PFSK-1 (cell line): ENCODE results near the gene LPXN.

Experiments used
- FOXP2 ChIP-seq: optimal IDR thresholded peaks from 2 replicates; pipeline ENCODE3; 2011; ENCODE audit warnings: borderline replicate concordance, control low read depth, inconsistent platforms; ENCODE audit not compliant: insufficient read depth; ENCODE audit errors: extremely low read length, extremely low read depth
- POLR2AphosphoS5 ChIP-seq: IDR thresholded peaks from 2 replicates; pipeline ENCODE4 v1.6.1; 2012; ENCODE audit warnings: low read depth, mild to moderate bottlenecking, control low read depth, low read length, moderate library complexity
- SIN3A ChIP-seq: IDR thresholded peaks from 2 replicates; pipeline ENCODE4 v1.6.1; 2012; ENCODE audit warnings: mild to moderate bottlenecking, low read length, moderate library complexity, borderline replicate concordance; ENCODE audit not compliant: insufficient read depth
- TAF1 ChIP-seq: IDR thresholded peaks from 2 replicates; pipeline ENCODE4 v1.6.1; 2012; ENCODE audit warnings: low read length, control low read depth, borderline replicate concordance; ENCODE audit not compliant: insufficient read depth
- TF ChIP-seq, protein P1 (sequence below), 2 experiments: IDR thresholded peaks; 2 replicates each; pipeline versions ENCODE4 v1.6.1 to v1.8.0; 2011 to 2012; ENCODE audit warnings: low read depth in 2 of 2, low read length in 2 of 2, control low read depth in 1 of 2, inconsistent platforms in 1 of 2, mild to moderate bottlenecking in 1 of 2, moderate library complexity in 1 of 2; ENCODE audit not compliant: insufficient read depth in 1 of 2

The LPXN gene

DNA sequence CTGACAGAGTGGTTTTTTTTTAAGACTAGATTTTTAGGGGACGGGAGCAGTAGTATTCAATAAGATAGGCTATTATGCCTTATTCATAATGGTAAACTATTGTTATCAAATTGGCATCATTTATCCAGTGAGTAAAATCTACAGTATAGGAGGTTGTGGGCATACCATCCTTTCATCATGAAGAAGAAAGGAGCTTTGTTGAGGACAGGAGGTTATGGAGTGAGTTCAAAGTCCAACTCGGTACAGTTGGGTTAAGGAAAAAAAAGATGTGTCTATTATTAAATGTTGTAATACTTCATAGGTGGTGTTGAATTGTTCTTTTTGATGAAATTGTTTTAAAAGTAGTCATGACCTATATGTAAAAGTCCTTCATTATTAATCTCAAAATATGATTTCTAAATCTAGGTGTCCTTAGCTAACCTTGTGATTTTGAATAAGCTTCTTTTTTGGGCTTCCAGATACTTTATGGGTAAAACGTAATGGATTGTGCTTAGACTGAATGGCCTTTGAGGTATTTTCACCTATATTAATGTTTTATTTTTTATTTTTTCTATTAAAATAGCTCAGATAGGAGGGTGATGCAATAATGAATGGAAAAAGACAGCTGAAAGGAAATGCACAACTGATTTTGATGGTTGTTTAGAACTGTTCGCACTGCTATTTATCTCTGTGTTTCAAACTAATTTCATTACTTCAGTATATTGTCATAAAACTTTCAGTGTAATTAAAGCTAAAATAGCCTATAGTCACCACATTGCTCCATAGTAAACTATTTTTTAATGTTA is 31.5 kb upstream of the LPXN start:
- TF ChIP-seq POLR2AphosphoS5, result no peak
- no peak for TF ChIP-seq FOXP2
- TF ChIP-seq SIN3A, result no peak
- TF ChIP-seq TAF1, result no peak
- TF ChIP-seq, protein P1, sequence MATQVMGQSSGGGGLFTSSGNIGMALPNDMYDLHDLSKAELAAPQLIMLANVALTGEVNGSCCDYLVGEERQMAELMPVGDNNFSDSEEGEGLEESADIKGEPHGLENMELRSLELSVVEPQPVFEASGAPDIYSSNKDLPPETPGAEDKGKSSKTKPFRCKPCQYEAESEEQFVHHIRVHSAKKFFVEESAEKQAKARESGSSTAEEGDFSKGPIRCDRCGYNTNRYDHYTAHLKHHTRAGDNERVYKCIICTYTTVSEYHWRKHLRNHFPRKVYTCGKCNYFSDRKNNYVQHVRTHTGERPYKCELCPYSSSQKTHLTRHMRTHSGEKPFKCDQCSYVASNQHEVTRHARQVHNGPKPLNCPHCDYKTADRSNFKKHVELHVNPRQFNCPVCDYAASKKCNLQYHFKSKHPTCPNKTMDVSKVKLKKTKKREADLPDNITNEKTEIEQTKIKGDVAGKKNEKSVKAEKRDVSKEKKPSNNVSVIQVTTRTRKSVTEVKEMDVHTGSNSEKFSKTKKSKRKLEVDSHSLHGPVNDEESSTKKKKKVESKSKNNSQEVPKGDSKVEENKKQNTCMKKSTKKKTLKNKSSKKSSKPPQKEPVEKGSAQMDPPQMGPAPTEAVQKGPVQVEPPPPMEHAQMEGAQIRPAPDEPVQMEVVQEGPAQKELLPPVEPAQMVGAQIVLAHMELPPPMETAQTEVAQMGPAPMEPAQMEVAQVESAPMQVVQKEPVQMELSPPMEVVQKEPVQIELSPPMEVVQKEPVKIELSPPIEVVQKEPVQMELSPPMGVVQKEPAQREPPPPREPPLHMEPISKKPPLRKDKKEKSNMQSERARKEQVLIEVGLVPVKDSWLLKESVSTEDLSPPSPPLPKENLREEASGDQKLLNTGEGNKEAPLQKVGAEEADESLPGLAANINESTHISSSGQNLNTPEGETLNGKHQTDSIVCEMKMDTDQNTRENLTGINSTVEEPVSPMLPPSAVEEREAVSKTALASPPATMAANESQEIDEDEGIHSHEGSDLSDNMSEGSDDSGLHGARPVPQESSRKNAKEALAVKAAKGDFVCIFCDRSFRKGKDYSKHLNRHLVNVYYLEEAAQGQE (IDR thresholded peaks at IDR 0.05; ENCODE audit: insufficient read depth in 1 of 2, low read depth in 2 of 2, low read length in 2 of 2), result no peak

DNA sequence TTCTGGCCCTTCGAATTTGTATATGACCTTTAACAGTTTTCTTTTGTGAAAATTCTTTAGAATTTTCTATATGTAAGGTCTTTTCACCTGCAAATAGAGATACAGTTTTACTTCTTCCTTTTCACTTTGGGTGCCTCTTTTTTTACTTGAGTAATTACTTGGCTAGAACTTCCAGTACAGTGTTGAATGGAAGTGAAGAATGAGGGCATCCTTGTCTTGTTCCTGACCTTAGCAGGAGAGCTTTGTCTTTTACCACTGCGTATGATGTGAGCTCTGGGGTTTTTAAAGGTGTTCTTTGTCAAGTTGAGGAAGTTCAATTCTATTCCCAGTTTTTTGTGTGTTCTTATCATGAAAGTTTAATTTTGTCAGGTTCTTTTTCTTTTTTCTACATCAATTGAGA is 24.9 kb upstream of the LPXN start:
- TF ChIP-seq, protein P1 (IDR thresholded peaks at IDR 0.05; ENCODE audit: insufficient read depth in 1 of 2, low read depth in 2 of 2, low read length in 2 of 2), result no peak
- TF ChIP-seq POLR2AphosphoS5 (no peak), SIN3A (no peak), FOXP2 (no peak)

DNA sequence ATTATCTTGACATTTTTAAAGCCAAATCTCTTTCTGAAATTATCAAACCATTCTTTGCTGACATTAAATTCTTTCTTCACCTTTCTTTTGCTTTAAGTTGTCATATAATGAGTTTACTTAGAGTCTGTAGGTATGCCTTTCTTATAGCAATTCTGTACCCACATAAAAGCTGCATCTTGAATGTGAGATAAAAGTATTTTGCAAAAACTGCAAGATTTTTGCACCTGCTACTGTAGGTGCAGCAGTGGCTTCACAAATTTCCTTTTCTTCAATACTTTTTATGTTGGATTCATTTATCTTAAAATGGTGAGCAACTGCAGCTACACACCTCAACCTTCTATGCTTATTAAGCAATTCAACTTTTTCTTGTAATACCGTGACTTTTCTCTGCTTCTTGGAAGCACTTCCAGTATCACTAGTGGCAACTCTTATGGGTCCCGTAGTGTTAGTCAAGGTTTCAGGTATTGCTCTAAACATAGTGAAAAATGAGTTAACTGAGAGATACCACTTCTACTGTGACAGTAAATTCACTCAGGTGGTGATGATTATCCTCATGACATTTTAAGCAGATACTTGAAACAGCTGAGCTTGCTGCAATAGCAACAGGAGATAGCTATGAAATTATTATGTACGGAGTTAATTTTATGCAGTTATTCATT is 22.0 kb upstream of the LPXN start:
- no peak for TF ChIP-seq POLR2AphosphoS5
- TF ChIP-seq FOXP2, result no peak
- no peak for TF ChIP-seq TAF1
- TF ChIP-seq SIN3A, result no peak

DNA sequence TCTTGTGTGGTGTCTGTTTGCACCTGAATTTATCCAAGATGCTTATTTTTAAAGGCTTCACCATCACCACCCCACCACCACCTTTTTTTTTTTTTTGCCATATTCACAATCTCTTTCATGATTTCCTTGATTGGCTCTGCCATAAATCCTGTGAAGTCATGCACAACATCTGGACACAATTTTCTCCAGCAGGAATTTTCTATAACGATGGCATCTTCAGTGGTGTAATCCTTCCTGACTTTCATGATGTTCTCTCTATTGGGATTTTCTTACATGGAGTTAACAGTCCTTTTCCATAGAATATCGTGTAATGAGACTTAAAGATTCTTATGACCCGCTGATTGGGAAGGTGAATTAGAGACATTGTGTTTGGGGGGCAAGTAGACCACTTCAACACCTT is 21.0 kb upstream of the LPXN start:
- no peak for TF ChIP-seq FOXP2
- no peak for TF ChIP-seq TAF1
- no peak for TF ChIP-seq POLR2AphosphoS5
- TF ChIP-seq, protein P1 (IDR thresholded peaks at IDR 0.05; ENCODE audit: insufficient read depth in 1 of 2, low read depth in 2 of 2, low read length in 2 of 2), result no peak
- TF ChIP-seq SIN3A, result no peak

DNA sequence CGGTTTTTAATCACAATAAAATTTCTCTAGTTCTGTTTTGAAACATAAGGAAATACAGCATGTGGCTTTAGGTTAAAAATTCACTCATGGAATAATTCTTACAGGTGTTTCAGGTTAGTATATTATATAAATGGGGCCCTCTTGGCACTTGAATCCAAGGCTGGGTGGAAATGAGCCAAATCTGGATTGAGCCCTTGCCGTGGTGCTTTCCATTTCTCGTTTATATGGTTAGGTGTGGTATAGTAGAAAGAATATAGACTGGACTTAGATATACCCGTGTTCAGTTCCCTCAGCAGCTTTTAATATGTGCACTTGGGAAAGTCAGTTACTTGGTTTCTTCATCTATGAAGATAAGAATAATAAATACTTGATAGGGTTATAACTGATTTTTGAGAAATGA is 19.2 kb upstream of the LPXN start:
- TF ChIP-seq POLR2AphosphoS5, result no peak

DNA sequence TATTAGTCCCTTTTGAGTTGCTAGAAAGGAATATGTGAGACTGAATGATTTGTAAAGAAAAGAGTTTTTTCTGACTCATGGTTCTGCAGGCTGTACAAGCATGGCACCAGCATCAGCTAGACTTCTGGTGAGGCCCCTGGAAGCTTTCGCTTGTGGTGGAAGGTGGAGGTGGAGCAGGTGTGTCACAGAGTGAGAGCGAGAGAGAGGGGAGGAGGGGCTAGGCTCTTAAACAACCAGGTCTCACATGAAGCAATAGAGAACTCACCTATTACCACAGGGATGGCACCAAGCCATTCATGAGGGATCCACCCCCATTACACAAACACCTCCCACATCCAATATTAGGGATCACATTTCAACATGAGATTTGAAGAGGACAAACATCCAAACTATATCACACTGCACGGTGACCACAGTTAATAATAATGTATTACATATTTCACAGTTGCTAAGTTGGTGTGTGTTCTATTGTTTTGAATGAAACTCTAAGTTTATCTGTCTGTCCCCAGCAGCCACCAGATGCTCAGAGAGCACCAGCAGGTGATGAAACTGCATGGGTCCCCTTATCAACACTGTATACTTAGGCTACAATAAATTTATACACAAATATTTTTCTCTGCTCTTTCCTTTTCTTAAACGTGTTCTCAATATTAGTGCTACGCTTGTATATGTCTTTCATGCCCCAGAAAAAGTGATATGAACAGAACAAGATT is 17.3 kb upstream of the LPXN start:
- TF ChIP-seq, protein P1 (IDR thresholded peaks at IDR 0.05; ENCODE audit: insufficient read depth in 1 of 2, low read depth in 2 of 2, low read length in 2 of 2), result no peak
- TF ChIP-seq FOXP2 (no peak), SIN3A (no peak), TAF1 (no peak), POLR2AphosphoS5 (no peak)
